ENCODE results near the gene GABBR2.
A peak's percentile ranks its signal among the peaks of the same experiment; 100 is the strongest.
"Not testable (repeated sequence)": the region's sequence is repeated elsewhere in the genome, so short reads cannot be mapped to it uniquely, and the experiment has no call there.

The GABBR2 gene

GRCh38 chr9:98686961-98687855 is 21.5 kb downstream of the GABBR2 start:
- Histone ChIP-seq H3K27ac (ENCODE audit: low read length) (no peak overlapping the region), H3K4me1 (ENCODE audit: control insufficient read depth, insufficient read depth, low read length) (no peaks in the 10 kb centered on the region; the same call in 1 of the 2 replicates), H3K4me3 (ENCODE audit: low read length) (no peak overlapping the region), H3K27me3 (ENCODE audit: control insufficient read depth, insufficient read depth, low read length) (no peaks in the 10 kb centered on the region), H3K36me3 (ENCODE audit: control insufficient read depth, insufficient read depth, low read length) (no peaks in the 10 kb centered on the region), H3K9me3 (ENCODE audit: control insufficient read depth, insufficient read depth, low read length) (no peaks in the 10 kb centered on the region)
- no peak for DNase-seq (ENCODE audit: low read depth, low spot score)
- WGBS (ENCODE audit: insufficient coverage, insufficient read length): no CpG with 5 or more reads among the region's 7 CpGs

- H3K27ac ChIP-seq (ENCODE audit: low read length); DNase-seq (ENCODE audit: low read depth, low spot score); H3K9me3 ChIP-seq (ENCODE audit: control insufficient read depth, insufficient read depth, low read length); H3K4me3 ChIP-seq (ENCODE audit: low read length); H3K36me3 ChIP-seq (ENCODE audit: control insufficient read depth, insufficient read depth, low read length); H3K27me3 ChIP-seq (ENCODE audit: control insufficient read depth, insufficient read depth, low read length); H3K4me1 ChIP-seq (ENCODE audit: control insufficient read depth, insufficient read depth, low read length): not testable (repeated sequence)
- no CpG with 5 or more reads among the region's 2 CpGs for WGBS (ENCODE audit: insufficient coverage, insufficient read length)
Observed at GRCh38 chr9:98684816-98685215, 23.9 kb downstream of the GABBR2 start.

GRCh38 chr9:98678244-98678842 is 30.4 kb downstream of the GABBR2 start:
- WGBS (ENCODE audit: insufficient coverage, insufficient read length): no CpG with 5 or more reads among the region's 9 CpGs
- Histone ChIP-seq H3K27me3 (ENCODE audit: control insufficient read depth, insufficient read depth, low read length) (0 out of 2 replicates have a peak, but pooled peaks cover 1% of the 10 kb centered on the region), H3K36me3 (ENCODE audit: control insufficient read depth, insufficient read depth, low read length) (no peaks in the 10 kb centered on the region), H3K4me1 (ENCODE audit: control insufficient read depth, insufficient read depth, low read length) (peaks cover 6% of the 10 kb centered on the region), H3K9me3 (ENCODE audit: control insufficient read depth, insufficient read depth, low read length) (no peaks in the 10 kb centered on the region), H3K27ac (ENCODE audit: low read length) (no peak overlapping the region), H3K4me3 (ENCODE audit: low read length) (no peak overlapping the region)
- DNase-seq (ENCODE audit: low read depth, low spot score): peak; percentile 29

GRCh38 chr9:98673681-98674080 is 35.1 kb downstream of the GABBR2 start:
- no peaks in the 10 kb centered on the region for H3K36me3 ChIP-seq (ENCODE audit: control insufficient read depth, insufficient read depth, low read length)
- 0 out of 2 replicates have a peak, but pooled peaks cover 1% of the 10 kb centered on the region for H3K27me3 ChIP-seq (ENCODE audit: control insufficient read depth, insufficient read depth, low read length)
- WGBS (ENCODE audit: insufficient coverage, insufficient read length): no CpG with 5 or more reads among the region's 5 CpGs
- H3K9me3 ChIP-seq (ENCODE audit: control insufficient read depth, insufficient read depth, low read length): no peaks in the 10 kb centered on the region
- peaks cover 5% of the 10 kb centered on the region for H3K4me1 ChIP-seq (ENCODE audit: control insufficient read depth, insufficient read depth, low read length)
- DNase-seq (ENCODE audit: low read depth, low spot score): no peak
- no peak overlapping the region for H3K4me3 ChIP-seq (ENCODE audit: low read length)
- H3K27ac ChIP-seq (ENCODE audit: low read length): no peak overlapping the region

- Histone ChIP-seq H3K4me3 (ENCODE audit: low read length) (no peak overlapping the region), H3K36me3 (ENCODE audit: control insufficient read depth, insufficient read depth, low read length) (no peaks in the 10 kb centered on the region), H3K4me1 (ENCODE audit: control insufficient read depth, insufficient read depth, low read length) (no peaks in the 10 kb centered on the region), H3K27ac (ENCODE audit: low read length) (no peak overlapping the region), H3K27me3 (ENCODE audit: control insufficient read depth, insufficient read depth, low read length) (no peaks in the 10 kb centered on the region), H3K9me3 (ENCODE audit: control insufficient read depth, insufficient read depth, low read length) (no peaks in the 10 kb centered on the region)
- DNase-seq (ENCODE audit: low read depth, low spot score): no peak
- WGBS (ENCODE audit: insufficient coverage, insufficient read length): no CpG with 5 or more reads among the region's 4 CpGs
Observed at GRCh38 chr9:98667005-98667640, 41.6 kb downstream of the GABBR2 start.

GRCh38 chr9:98665501-98665900 is 43.2 kb downstream of the GABBR2 start:
- H3K9me3 ChIP-seq (ENCODE audit: control insufficient read depth, insufficient read depth, low read length): no peaks in the 10 kb centered on the region
- H3K4me3 ChIP-seq (ENCODE audit: low read length): no peak overlapping the region
- no peaks in the 10 kb centered on the region for H3K4me1 ChIP-seq (ENCODE audit: control insufficient read depth, insufficient read depth, low read length)
- no peak overlapping the region for H3K27ac ChIP-seq (ENCODE audit: low read length)
- no peaks in the 10 kb centered on the region for H3K36me3 ChIP-seq (ENCODE audit: control insufficient read depth, insufficient read depth, low read length)
- WGBS (ENCODE audit: insufficient coverage, insufficient read length): no CpG with 5 or more reads among the region's 4 CpGs
- DNase-seq (ENCODE audit: low read depth, low spot score): no peak
- H3K27me3 ChIP-seq (ENCODE audit: control insufficient read depth, insufficient read depth, low read length): no peaks in the 10 kb centered on the region

- no peak for DNase-seq (ENCODE audit: low read depth, low spot score)
- WGBS (ENCODE audit: insufficient coverage, insufficient read length): no CpG with 5 or more reads among the region's 4 CpGs
- no peaks in the 10 kb centered on the region for H3K9me3 ChIP-seq (ENCODE audit: control insufficient read depth, insufficient read depth, low read length)
Observed at GRCh38 chr9:98660541-98660940, 48.2 kb downstream of the GABBR2 start.

GRCh38 chr9:98658951-98659351 is 49.8 kb downstream of the GABBR2 start:
- WGBS (ENCODE audit: insufficient coverage, insufficient read length): no CpG with 5 or more reads among the region's 1 CpG

More at GRCh38 chr9:98660541-98660940, 48.2 kb downstream of the GABBR2 start:
- H3K36me3 ChIP-seq (ENCODE audit: control insufficient read depth, insufficient read depth, low read length): no peaks in the 10 kb centered on the region
- H3K4me1 ChIP-seq (ENCODE audit: control insufficient read depth, insufficient read depth, low read length): no peaks in the 10 kb centered on the region
- H3K27me3 ChIP-seq (ENCODE audit: control insufficient read depth, insufficient read depth, low read length): no peaks in the 10 kb centered on the region; the same call in 1 of the 2 replicates
- H3K4me3 ChIP-seq (ENCODE audit: low read length): no peak overlapping the region
- no peak overlapping the region for H3K27ac ChIP-seq (ENCODE audit: low read length)

GRCh38 chr9:98657897-98658296 is 50.8 kb downstream of the GABBR2 start:
- DNase-seq (ENCODE audit: low read depth, low spot score): no peak
- no peak overlapping the region for H3K4me3 ChIP-seq (ENCODE audit: low read length)
- no peak overlapping the region for H3K27ac ChIP-seq (ENCODE audit: low read length)
- no peaks in the 10 kb centered on the region for H3K9me3 ChIP-seq (ENCODE audit: control insufficient read depth, insufficient read depth, low read length)
- H3K4me1 ChIP-seq (ENCODE audit: control insufficient read depth, insufficient read depth, low read length): no peaks in the 10 kb centered on the region
- H3K27me3 ChIP-seq (ENCODE audit: control insufficient read depth, insufficient read depth, low read length): no peaks in the 10 kb centered on the region; the same call in 1 of the 2 replicates
- no peaks in the 10 kb centered on the region for H3K36me3 ChIP-seq (ENCODE audit: control insufficient read depth, insufficient read depth, low read length)
- no CpG with 5 or more reads among the region's 4 CpGs for WGBS (ENCODE audit: insufficient coverage, insufficient read length)

More at GRCh38 chr9:98658951-98659351, 49.8 kb downstream of the GABBR2 start:
- no peaks in the 10 kb centered on the region; the same call in 1 of the 2 replicates for H3K27me3 ChIP-seq (ENCODE audit: control insufficient read depth, insufficient read depth, low read length)
- no peak overlapping the region for H3K27ac ChIP-seq (ENCODE audit: low read length)
- no peaks in the 10 kb centered on the region for H3K4me1 ChIP-seq (ENCODE audit: control insufficient read depth, insufficient read depth, low read length)
- no peak overlapping the region for H3K4me3 ChIP-seq (ENCODE audit: low read length)
- no peaks in the 10 kb centered on the region for H3K36me3 ChIP-seq (ENCODE audit: control insufficient read depth, insufficient read depth, low read length)
- DNase-seq (ENCODE audit: low read depth, low spot score): no peak
- H3K9me3 ChIP-seq (ENCODE audit: control insufficient read depth, insufficient read depth, low read length): no peaks in the 10 kb centered on the region

- Histone ChIP-seq H3K4me1 (ENCODE audit: control insufficient read depth, insufficient read depth, low read length) (no peaks in the 10 kb centered on the region), H3K9me3 (ENCODE audit: control insufficient read depth, insufficient read depth, low read length) (no peaks in the 10 kb centered on the region), H3K36me3 (ENCODE audit: control insufficient read depth, insufficient read depth, low read length) (no peaks in the 10 kb centered on the region), H3K4me3 (ENCODE audit: low read length) (no peak overlapping the region), H3K27me3 (ENCODE audit: control insufficient read depth, insufficient read depth, low read length) (no peaks in the 10 kb centered on the region; the same call in 1 of the 2 replicates), H3K27ac (ENCODE audit: low read length) (no peak overlapping the region)
- DNase-seq (ENCODE audit: low read depth, low spot score): no peak
- WGBS (ENCODE audit: insufficient coverage, insufficient read length): no CpG with 5 or more reads among the region's 2 CpGs
Observed at GRCh38 chr9:98656511-98656910, 52.2 kb downstream of the GABBR2 start.
